HG02642 (cell line): Measurements from ENCODE around the gene GJB1.
A peak's percentile ranks its signal among the peaks of the same experiment; 100 is the strongest.
"Not testable (repeated sequence)": the region's sequence is repeated elsewhere in the genome, so short reads cannot be mapped to it uniquely, and the experiment has no call there.

Source experiments
- ATAC-seq: cut with Tn5 transposase; IDR thresholded peaks from one replicate; pipeline ENCODE4 v1.9.1; 2021; ENCODE audit warnings: mild to moderate bottlenecking; ENCODE audit not compliant: unreplicated experiment, poor library complexity

GJB1 gene

GRCh38 chrX:71253253-71254091, 30.4 kb downstream of the GJB1 start:
- ATAC-seq: no peak

GRCh38 chrX:71254092-71254963, 31.3 kb downstream of the GJB1 start, which contains the start of gene ZMYM3:
Gene ZMYM3 (minus strand): TSS chrX:71254140. CDS start chrX:71253255, 885 bp downstream.
- ATAC-seq: peak; percentile 86

- ATAC-seq: no peak
Observed at GRCh38 chrX:71256051-71256450, 33.0 kb downstream of the GJB1 start.

- ATAC-seq: no peak
Observed at GRCh38 chrX:71256856-71257255, 33.8 kb downstream of the GJB1 start.

- ATAC-seq: not testable (repeated sequence)
Observed at GRCh38 chrX:71268624-71269023, 45.6 kb downstream of the GJB1 start.

GRCh38 chrX:71269801-71270395, 46.9 kb downstream of the GJB1 start:
- ATAC-seq: no peak

GRCh38 chrX:71272313-71272712, 49.3 kb downstream of the GJB1 start:
- ATAC-seq: not testable (repeated sequence)
